ENCODE measurements around the gene ANKRD29. TPM values are rescaled to one million over a fixed set of nuclear protein-coding genes. Genes with fewer than 3 reads are reported as not detected.

ANKRD29 gene
- total and polyA plus RNA-seq, 9 of the 15 experiments (the other 6 are each of a cell fraction or from before 2014, with no cell fraction given), result 0.36 TPM; not detected in 8

DNA sequence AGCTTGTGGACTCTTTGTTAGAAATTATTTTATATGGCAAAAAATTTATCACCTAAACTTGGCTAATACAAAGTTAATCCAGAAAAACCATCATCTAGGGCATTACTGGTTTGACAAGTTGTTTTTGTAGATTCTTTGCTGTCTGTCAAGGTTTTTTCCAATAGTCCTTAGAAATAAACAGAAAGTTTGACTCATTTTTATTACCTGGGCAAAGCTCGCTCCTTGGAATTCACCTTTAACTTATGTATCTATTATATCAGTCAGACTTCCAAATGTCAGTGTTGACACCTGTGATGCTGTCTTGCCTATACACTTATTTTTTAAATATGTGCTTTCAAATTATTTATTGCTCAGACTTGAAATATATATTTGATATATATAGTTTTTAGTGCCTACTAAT is 48.2 kb upstream of the ANKRD29 start (continued):
- TF ChIP-seq, protein P1, sequence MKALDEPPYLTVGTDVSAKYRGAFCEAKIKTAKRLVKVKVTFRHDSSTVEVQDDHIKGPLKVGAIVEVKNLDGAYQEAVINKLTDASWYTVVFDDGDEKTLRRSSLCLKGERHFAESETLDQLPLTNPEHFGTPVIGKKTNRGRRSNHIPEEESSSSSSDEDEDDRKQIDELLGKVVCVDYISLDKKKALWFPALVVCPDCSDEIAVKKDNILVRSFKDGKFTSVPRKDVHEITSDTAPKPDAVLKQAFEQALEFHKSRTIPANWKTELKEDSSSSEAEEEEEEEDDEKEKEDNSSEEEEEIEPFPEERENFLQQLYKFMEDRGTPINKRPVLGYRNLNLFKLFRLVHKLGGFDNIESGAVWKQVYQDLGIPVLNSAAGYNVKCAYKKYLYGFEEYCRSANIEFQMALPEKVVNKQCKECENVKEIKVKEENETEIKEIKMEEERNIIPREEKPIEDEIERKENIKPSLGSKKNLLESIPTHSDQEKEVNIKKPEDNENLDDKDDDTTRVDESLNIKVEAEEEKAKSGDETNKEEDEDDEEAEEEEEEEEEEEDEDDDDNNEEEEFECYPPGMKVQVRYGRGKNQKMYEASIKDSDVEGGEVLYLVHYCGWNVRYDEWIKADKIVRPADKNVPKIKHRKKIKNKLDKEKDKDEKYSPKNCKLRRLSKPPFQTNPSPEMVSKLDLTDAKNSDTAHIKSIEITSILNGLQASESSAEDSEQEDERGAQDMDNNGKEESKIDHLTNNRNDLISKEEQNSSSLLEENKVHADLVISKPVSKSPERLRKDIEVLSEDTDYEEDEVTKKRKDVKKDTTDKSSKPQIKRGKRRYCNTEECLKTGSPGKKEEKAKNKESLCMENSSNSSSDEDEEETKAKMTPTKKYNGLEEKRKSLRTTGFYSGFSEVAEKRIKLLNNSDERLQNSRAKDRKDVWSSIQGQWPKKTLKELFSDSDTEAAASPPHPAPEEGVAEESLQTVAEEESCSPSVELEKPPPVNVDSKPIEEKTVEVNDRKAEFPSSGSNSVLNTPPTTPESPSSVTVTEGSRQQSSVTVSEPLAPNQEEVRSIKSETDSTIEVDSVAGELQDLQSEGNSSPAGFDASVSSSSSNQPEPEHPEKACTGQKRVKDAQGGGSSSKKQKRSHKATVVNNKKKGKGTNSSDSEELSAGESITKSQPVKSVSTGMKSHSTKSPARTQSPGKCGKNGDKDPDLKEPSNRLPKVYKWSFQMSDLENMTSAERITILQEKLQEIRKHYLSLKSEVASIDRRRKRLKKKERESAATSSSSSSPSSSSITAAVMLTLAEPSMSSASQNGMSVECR (CRISPR knock-in tag; IDR thresholded peaks at IDR 0.05), result no peak

DNA sequence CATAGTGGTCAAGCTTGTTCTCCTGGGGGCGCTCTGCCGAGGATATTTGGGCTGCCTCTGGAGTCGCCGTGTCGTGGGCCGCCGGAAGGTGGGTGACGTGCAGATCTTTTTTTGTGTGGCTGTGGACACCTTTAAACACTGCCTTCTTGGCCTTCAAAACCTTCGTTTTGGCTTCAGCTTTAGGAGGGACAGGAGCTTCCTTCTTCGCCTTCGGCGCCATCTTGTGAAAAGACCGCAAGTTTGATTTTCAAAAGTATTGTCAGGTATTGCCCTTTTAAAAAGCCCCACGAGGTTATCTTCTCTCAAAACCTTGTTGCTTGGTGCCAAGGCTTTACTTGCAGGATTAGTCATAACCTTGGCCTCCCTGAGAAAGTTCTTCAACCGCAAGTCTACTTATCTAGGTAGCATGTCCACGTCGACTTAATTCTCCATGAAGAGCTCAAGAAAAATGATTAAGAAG is 47.4 kb upstream of the ANKRD29 start:
- peak overlapping the region; percentile 69 for H3K4me2 ChIP-seq (ENCODE audit: insufficient read depth, low read length)
- H3K27me3 ChIP-seq (ENCODE audit: control insufficient read depth in 2 of 2, insufficient read depth in 2 of 2, low read length in 2 of 2), result peaks cover 6% of the 10 kb centered on the region in 2 experiments
- H3K36me3 ChIP-seq (ENCODE audit: control insufficient read depth, insufficient read depth, low read length), result no peaks in the 10 kb centered on the region
- H3K9me3 ChIP-seq (replicated peaks; ENCODE audit: control insufficient read depth, insufficient read depth, low read depth, low read length), result no peaks in the 10 kb centered on the region
- no peaks in the 10 kb centered on the region for H4K20me1 ChIP-seq (replicated peaks; ENCODE audit: control insufficient read depth, insufficient read depth, low read length)
- intact Hi-C loops (cut with micrococcal nuclease) (loop anchor here (1.0 kb wide), 1 partner anchor 207 kb away; the partner anchor contains the start of gene RMC1), in situ Hi-C loops (cut with MboI) (loop anchor here (10.0 kb wide), 1 partner anchor 205 kb away; the partner anchor contains the start of gene RMC1)
- DNase-seq (ENCODE audit: extremely low read depth in 1 of 4, low spot score in 3 of 4) (peak; percentile 59 to 73 (median 64)), ATAC-seq (peak; percentile 87), FAIRE-seq (peak; percentile 94)
- CTCF ChIA-PET (ENCODE audit: low intra/inter-chr PET ratio), result no interaction called here
- no TSS peak for BruUV-seq (replicated peaks)
- H3K4me1 ChIP-seq (replicated peaks in 1 of 2; ENCODE audit: control insufficient read depth in 2 of 2, insufficient read depth in 2 of 2, low read length in 2 of 2), result peaks cover 0 to 7% of the 10 kb centered on the region in 2 experiments; a peak in 1 of 5 replicates
- H3K9ac ChIP-seq (ENCODE audit: insufficient read depth in 1 of 2, low read depth in 2 of 2, low read length in 2 of 2), result no peak overlapping the region
- WGBS (ENCODE audit: insufficient coverage, low coverage, missing lambda C conversion rate), result 7% methylated on average over 17 of the region's 17 CpGs
- H3K4me3 ChIP-seq, result 0 out of 2 replicates have a peak overlapping the region, but pooled peaks have one; percentile 1
- H3K27ac ChIP-seq (ENCODE audit: extremely low read depth, low read depth, low read length), result no peak overlapping the region
- POLR2A ChIA-PET, result interaction anchor here (0.7 to 1.2 kb wide), 3 partner anchors 10 to 222 kb away, joined by 3 to 4 read pairs (median 3); no protein-coding TSS in a partner anchor
- H3K9me1 ChIP-seq (ENCODE audit: control insufficient read depth, insufficient read depth, low read length), result no peaks in the 10 kb centered on the region
- no peaks in the 10 kb centered on the region for H3K79me2 ChIP-seq (ENCODE audit: control insufficient read depth, insufficient read depth, low read length)
- peak overlapping the region; percentile 90 for H2AFZ ChIP-seq (ENCODE audit: low read depth, low read length)
- TF ChIP-seq PHB (CRISPR knock-in tag; IDR thresholded peaks at IDR 0.05) (no peak), ZNF41 (CRISPR knock-in tag; conservative IDR thresholded peaks at IDR 0.05) (peak; percentile 56; the same call in 1 of the 2 replicates), ZNF561 (CRISPR knock-in tag; conservative IDR thresholded peaks at IDR 0.05) (no peak), NCOR1 (IDR thresholded peaks at IDR 0.05) (peak; percentile 57), ZC3H8 (IDR thresholded peaks at IDR 0.05) (no peak)
- TF ChIP-seq, protein P2, sequence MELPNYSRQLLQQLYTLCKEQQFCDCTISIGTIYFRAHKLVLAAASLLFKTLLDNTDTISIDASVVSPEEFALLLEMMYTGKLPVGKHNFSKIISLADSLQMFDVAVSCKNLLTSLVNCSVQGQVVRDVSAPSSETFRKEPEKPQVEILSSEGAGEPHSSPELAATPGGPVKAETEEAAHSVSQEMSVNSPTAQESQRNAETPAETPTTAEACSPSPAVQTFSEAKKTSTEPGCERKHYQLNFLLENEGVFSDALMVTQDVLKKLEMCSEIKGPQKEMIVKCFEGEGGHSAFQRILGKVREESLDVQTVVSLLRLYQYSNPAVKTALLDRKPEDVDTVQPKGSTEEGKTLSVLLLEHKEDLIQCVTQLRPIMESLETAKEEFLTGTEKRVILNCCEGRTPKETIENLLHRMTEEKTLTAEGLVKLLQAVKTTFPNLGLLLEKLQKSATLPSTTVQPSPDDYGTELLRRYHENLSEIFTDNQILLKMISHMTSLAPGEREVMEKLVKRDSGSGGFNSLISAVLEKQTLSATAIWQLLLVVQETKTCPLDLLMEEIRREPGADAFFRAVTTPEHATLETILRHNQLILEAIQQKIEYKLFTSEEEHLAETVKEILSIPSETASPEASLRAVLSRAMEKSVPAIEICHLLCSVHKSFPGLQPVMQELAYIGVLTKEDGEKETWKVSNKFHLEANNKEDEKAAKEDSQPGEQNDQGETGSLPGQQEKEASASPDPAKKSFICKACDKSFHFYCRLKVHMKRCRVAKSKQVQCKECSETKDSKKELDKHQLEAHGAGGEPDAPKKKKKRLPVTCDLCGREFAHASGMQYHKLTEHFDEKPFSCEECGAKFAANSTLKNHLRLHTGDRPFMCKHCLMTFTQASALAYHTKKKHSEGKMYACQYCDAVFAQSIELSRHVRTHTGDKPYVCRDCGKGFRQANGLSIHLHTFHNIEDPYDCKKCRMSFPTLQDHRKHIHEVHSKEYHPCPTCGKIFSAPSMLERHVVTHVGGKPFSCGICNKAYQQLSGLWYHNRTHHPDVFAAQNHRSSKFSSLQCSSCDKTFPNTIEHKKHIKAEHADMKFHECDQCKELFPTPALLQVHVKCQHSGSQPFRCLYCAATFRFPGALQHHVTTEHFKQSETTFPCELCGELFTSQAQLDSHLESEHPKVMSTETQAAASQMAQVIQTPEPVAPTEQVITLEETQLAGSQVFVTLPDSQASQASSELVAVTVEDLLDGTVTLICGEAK (IDR thresholded peaks at IDR 0.05), result no peak
- TF ChIP-seq, protein P2 (CRISPR knock-in tag; IDR thresholded peaks at IDR 0.05), result no peak
